ENCODE measurements around the gene RWDD4.

DNA sequence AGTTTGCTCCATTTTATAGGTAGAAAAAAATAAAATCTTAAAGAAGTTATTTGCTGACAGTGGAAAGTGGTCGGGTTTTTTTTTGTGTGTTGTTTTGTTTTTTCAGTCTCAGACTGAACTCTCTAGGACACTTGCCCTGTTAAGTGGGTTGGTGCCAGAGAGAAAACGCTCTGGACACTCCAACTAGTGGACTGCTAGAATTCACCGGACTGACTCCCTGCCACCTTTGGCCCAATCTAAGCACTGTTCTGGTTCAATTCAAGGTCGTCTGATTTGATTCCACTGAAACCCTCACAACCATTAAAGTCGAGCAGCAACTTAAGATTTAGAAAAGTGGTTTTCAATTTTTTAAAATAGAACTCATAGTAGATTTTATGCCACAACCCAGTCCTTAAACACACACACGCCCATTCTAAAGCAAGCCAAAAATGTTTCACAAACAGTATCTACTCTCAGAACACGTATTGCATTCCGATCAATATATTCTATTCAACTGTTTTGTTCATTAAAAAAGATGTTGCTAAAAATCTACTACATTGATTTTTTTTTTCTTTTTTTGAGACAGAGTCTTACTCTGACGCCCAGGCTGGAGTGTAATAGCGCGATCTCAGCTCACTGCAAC lies 27.3 kb downstream of the RWDD4 start:
- TF ChIP-seq, protein P1, sequence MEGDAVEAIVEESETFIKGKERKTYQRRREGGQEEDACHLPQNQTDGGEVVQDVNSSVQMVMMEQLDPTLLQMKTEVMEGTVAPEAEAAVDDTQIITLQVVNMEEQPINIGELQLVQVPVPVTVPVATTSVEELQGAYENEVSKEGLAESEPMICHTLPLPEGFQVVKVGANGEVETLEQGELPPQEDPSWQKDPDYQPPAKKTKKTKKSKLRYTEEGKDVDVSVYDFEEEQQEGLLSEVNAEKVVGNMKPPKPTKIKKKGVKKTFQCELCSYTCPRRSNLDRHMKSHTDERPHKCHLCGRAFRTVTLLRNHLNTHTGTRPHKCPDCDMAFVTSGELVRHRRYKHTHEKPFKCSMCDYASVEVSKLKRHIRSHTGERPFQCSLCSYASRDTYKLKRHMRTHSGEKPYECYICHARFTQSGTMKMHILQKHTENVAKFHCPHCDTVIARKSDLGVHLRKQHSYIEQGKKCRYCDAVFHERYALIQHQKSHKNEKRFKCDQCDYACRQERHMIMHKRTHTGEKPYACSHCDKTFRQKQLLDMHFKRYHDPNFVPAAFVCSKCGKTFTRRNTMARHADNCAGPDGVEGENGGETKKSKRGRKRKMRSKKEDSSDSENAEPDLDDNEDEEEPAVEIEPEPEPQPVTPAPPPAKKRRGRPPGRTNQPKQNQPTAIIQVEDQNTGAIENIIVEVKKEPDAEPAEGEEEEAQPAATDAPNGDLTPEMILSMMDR (IDR thresholded peaks at IDR 0.05): no peak
- no peak for TF ChIP-seq POLR2A (IDR thresholded peaks at IDR 0.05)
